ENCODE data around the gene TNFSF15. TPM values are rescaled to one million over a fixed set of nuclear protein-coding genes. Genes with fewer than 3 reads are reported as not detected.
"Not testable (repeated sequence)": the region's sequence is repeated elsewhere in the genome, so short reads cannot be mapped to it uniquely, and the experiment has no call there.

Gene TNFSF15
- polyA plus RNA-seq, 4 donors: 2.0 to 9.1 (median 5.7) TPM

- DNase-seq (ENCODE audit: low read depth in 4 of 4, low spot score in 3 of 4): no peak
These were observed 47.9 kb downstream of the TNFSF15 start for GRCh38 chr9:114757984-114758383.

- DNase-seq (ENCODE audit: low read depth in 4 of 4, low spot score in 3 of 4): no peak
These were observed 48.4 kb downstream of the TNFSF15 start for GRCh38 chr9:114757395-114757794.

- DNase-seq (ENCODE audit: low read depth in 4 of 4, low spot score in 3 of 4): no peak
These were observed 48.9 kb downstream of the TNFSF15 start for GRCh38 chr9:114756920-114757319.

- no peak for DNase-seq (ENCODE audit: low read depth in 4 of 4, low spot score in 3 of 4)
These were observed 51.3 kb downstream of the TNFSF15 start for GRCh38 chr9:114754581-114754980.

GRCh38 chr9:114746591-114747346 lies 59.1 kb downstream of the TNFSF15 start:
- no peak for DNase-seq (ENCODE audit: low read depth in 4 of 4, low spot score in 3 of 4)

GRCh38 chr9:114745879-114746550 lies 59.8 kb downstream of the TNFSF15 start:
- no peak for DNase-seq (ENCODE audit: low read depth in 4 of 4, low spot score in 3 of 4)

GRCh38 chr9:114745108-114745848 lies 60.6 kb downstream of the TNFSF15 start:
- no peak for DNase-seq (ENCODE audit: low read depth in 4 of 4, low spot score in 3 of 4)

- DNase-seq (ENCODE audit: low read depth in 4 of 4, low spot score in 3 of 4): no peak
These were observed 62.4 kb downstream of the TNFSF15 start for GRCh38 chr9:114743446-114743845.

GRCh38 chr9:114742947-114743346 lies 62.9 kb downstream of the TNFSF15 start:
- DNase-seq (ENCODE audit: low read depth in 4 of 4, low spot score in 3 of 4): no peak

GRCh38 chr9:114741521-114741920 lies 64.3 kb downstream of the TNFSF15 start:
- not testable (repeated sequence) for DNase-seq (ENCODE audit: low read depth in 4 of 4, low spot score in 3 of 4)

- DNase-seq (ENCODE audit: low read depth in 4 of 4, low spot score in 3 of 4): peak; percentile 32 to 45 (median 40)
These were observed 67.1 kb downstream of the TNFSF15 start for GRCh38 chr9:114738581-114739316.

- no peak for DNase-seq (ENCODE audit: low read depth in 4 of 4, low spot score in 3 of 4)
These were observed 68.0 kb downstream of the TNFSF15 start for GRCh38 chr9:114737847-114738246.

GRCh38 chr9:114737118-114737517 lies 68.7 kb downstream of the TNFSF15 start:
- DNase-seq (ENCODE audit: low read depth in 4 of 4, low spot score in 3 of 4): no peak

GRCh38 chr9:114735704-114736103 lies 70.1 kb downstream of the TNFSF15 start:
- no peak for DNase-seq (ENCODE audit: low read depth in 4 of 4, low spot score in 3 of 4)

- not testable (repeated sequence) for DNase-seq (ENCODE audit: low read depth in 4 of 4, low spot score in 3 of 4)
These were observed 70.7 kb downstream of the TNFSF15 start for GRCh38 chr9:114735139-114735538.

Other genes starting within 250 kb of the TNFSF15 start
- 100 to 1,000 TPM; 177 to 318 (median 245) TPM for gene ATP6V1G1, start 218.3 kb downstream of the TNFSF15 start, polyA plus RNA-seq (ENCODE audit: insufficient read length in 4 of 4)
- gene TMEM268, start 194.7 kb downstream of the TNFSF15 start, polyA plus RNA-seq (ENCODE audit: insufficient read length in 4 of 4): 10 to 100 TPM in 1 of 4 donors, 1 to 10 TPM in 3; 7.9 to 13.8 (median 9.3) TPM
- gene TEX53, start 148.2 kb downstream of the TNFSF15 start, polyA plus RNA-seq (ENCODE audit: insufficient read length in 4 of 4): not detected
- gene TEX48, start 123.8 kb downstream of the TNFSF15 start, polyA plus RNA-seq (ENCODE audit: insufficient read length in 4 of 4): not detected
- 1 to 10 TPM in 1 of 4 donors, under 1 TPM in 3; 0.41 to 1.1 (median 0.69) TPM for gene TNFSF8, start 124.6 kb upstream of the TNFSF15 start, polyA plus RNA-seq (ENCODE audit: insufficient read length in 4 of 4)

All from left renal pelvis (tissue), 4 donors.